GM19328 (cell line): Measurements from ENCODE around the gene PCNA.

Source experiments
- ATAC-seq: cut with Tn5 transposase; IDR thresholded peaks from one replicate; pipeline ENCODE4 v1.9.1; 2021; ENCODE audit warnings: mild to moderate bottlenecking, moderate library complexity; ENCODE audit not compliant: unreplicated experiment

The PCNA gene

DNA sequence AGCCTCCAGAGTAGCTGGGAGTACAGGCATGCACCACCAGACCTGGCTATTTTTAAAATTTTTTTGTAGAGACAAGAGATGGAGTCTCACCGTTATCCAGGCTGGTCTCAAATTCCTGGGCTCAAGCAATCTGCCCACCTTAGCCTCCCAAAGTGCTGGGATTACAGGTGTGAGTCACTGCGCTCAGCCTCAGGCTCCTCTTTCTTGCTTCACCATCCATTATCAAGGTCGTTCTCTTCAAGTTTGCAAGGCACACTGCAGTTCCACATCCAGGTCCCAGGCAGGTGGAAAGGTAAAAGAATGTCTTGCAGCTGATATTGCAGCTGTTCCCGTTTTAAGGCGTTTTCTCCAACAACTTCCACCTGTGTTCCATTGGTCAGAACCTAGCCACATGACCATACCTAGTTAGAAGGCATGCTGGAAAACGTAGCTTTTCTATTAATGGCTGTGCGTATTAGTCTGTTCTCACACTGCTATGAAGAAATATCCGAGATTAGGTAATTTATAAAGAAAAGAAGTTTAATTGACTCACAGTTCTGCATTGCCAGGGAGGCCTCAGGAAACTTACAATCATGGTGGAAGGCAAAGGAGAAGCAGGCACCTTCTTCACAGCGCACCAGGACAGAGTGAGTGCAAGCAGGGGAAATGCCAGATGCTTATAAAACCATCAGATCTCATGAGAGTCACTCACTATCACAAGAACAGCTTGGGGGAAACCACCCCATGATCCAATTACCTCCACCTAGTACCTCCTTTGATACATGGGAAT is 51.7 kb downstream of the PCNA start:
- no peak for ATAC-seq

DNA sequence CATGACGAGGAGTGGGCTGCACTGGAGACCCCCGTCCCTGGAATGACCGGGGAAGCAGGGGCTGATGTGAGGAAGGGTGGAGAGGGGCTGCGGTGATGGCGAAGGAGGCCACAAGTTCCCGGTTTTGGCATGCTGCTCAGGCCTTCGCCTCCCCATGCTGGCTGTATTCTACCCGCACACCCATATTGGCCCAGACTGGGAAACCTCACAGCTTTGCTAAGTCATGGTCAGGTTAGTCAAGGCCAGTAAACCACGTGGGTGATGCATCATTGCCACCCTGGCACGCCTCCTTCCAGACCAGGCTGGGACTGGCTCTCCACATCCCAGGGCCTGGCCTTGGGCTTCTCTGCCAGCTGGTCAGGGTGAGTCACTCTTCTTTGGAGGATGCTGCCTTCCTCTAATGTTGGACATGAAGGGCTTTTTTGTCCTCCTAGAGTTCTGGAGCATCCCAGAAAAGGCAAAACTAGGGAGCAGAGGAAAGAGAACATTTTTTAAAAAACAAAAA is 53.8 kb downstream of the PCNA start:
- ATAC-seq: no peak

DNA sequence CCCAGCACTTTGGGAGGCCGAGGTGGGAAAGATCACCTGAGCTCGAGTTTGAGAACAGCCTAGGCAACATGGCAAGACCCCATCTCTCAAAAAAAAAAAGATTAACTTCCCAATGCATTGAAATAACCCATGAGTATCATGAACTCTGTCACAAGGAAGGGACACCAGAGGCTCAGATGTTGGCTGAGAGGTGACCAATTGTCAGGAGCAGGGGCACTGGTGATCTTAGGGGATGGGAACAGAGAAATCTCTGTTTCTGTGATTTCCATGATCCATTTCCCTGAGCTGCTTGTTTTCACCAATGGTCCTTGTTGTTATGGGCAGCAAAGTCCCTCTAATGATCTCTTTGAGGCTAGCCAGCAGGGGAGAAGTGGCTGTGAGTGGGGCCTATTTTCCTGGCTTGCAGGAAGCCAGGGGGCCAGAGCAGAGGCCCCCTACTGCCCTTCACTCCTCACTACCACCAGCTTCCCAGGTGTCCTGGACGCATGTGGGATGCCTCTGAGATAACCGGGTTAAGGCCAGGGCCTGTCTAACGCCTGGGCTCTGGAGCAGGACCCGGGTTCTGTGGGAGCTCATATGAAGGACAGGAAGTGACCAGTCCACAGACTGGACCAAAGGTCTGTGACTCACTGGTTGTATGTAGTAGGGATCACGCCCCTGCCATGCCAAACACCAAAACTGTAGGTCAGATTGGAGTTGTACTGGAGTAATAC is 54.4 kb downstream of the PCNA start:
- ATAC-seq: no peak
